CD4-positive, CD25-positive, alpha-beta regulatory T cell (primary cell): ENCODE results near the gene CNPY3. TPM values are rescaled to one million over a fixed set of nuclear protein-coding genes. Genes with fewer than 3 reads are reported as not detected.

Experiments used
- ATAC-seq, 2 donors: fragments of 150-1000 bp; cut with Tn5 transposase; one replicate each; pipeline ENCODE4 v1.10.0; 2021; ENCODE audit warnings: low read depth in 2 of 2, moderate number of reproducible peaks in 2 of 2, moderate library complexity in 1 of 2
- DNase-seq, 3 donors: peaks; one replicate each; pipeline versions ENCODE4 v3.0.0 to v3.0.0-alpha.2; 2012 to 2022; ENCODE audit warnings: mixed read lengths in 1 of 3
- H3K27ac ChIP-seq: one replicate; pipeline ENCODE4 v1.7.0; 2013; ENCODE audit warnings: mild to moderate bottlenecking, low read length; ENCODE audit not compliant: insufficient read depth, poor library complexity, severe bottlenecking
- H3K27me3 ChIP-seq: one replicate; pipeline ENCODE4 v1.7.0; 2013; ENCODE audit warnings: low read length; ENCODE audit not compliant: control insufficient read depth, insufficient read depth
- H3K36me3 ChIP-seq: one replicate; pipeline ENCODE4 v1.7.0; 2013; ENCODE audit warnings: mild to moderate bottlenecking, low read length, moderate library complexity; ENCODE audit not compliant: control insufficient read depth, insufficient read depth
- H3K4me1 ChIP-seq: 2 replicates; pipeline ENCODE4 v1.7.0; 2013; ENCODE audit warnings: mild to moderate bottlenecking, low read length; ENCODE audit not compliant: insufficient read depth, control insufficient read depth, poor library complexity, severe bottlenecking
- H3K4me3 ChIP-seq: one replicate; pipeline ENCODE4 v1.7.0; 2013; ENCODE audit warnings: low read depth, mild to moderate bottlenecking, low read length, moderate library complexity
- H3K9me3 ChIP-seq, 2 experiments: 1 replicate in 1 of 2; 2 replicates in 1 of 2; pipeline ENCODE4 v1.7.0; 2013; ENCODE audit warnings: low read length in 2 of 2, mild to moderate bottlenecking in 1 of 2, moderate library complexity in 1 of 2; ENCODE audit not compliant: control insufficient read depth in 2 of 2
- H3K27ac Mint-ChIP-seq, 3 donors: one replicate each; pipeline ENCODE4 v1.8.0; 2020 to 2022; ENCODE audit warnings: mild to moderate bottlenecking in 3 of 3, mixed read lengths in 3 of 3, moderate library complexity in 2 of 3
- H3K27me3 Mint-ChIP-seq: one replicate; pipeline ENCODE4 v1.8.0; 2022; ENCODE audit warnings: mild to moderate bottlenecking, mixed read lengths
- H3K36me3 Mint-ChIP-seq: one replicate; pipeline ENCODE4 v1.8.0; 2020; ENCODE audit warnings: mixed read lengths
- H3K4me1 Mint-ChIP-seq, 4 donors: one replicate each; pipeline ENCODE4 v1.8.0; 2020 to 2022; ENCODE audit warnings: mixed read lengths in 4 of 4, mild to moderate bottlenecking in 1 of 4
- H3K4me3 Mint-ChIP-seq, 4 donors: one replicate each; pipeline ENCODE4 v1.8.0; 2020 to 2022; ENCODE audit warnings: mild to moderate bottlenecking in 4 of 4, mixed read lengths in 4 of 4, moderate library complexity in 3 of 4
- H3K9me3 Mint-ChIP-seq, 7 donors: one replicate each; pipeline ENCODE4 v1.8.0; 2020 to 2022; ENCODE audit warnings: mixed read lengths in 7 of 7, mild to moderate bottlenecking in 3 of 7, moderate library complexity in 2 of 7
- polyA plus RNA-seq, 4 donors: library from polyadenylated mRNA; unstranded; fragments of 300-500 nt; fragmentation: Illumina TruSeq; gene quantifications; one replicate each; pipeline ENCODE4 v1.2.3, GENCODE V29; 2021
- total RNA-seq: library from RNA; stranded (reverse); gene quantifications from one replicate; pipeline ENCODE4 v1.2.3, GENCODE V29; 2022

The CNPY3 gene
- total and polyA plus RNA-seq, 5 donors from 2014 or later, result 42.9 to 88.8 (median 81.3) TPM

DNA sequence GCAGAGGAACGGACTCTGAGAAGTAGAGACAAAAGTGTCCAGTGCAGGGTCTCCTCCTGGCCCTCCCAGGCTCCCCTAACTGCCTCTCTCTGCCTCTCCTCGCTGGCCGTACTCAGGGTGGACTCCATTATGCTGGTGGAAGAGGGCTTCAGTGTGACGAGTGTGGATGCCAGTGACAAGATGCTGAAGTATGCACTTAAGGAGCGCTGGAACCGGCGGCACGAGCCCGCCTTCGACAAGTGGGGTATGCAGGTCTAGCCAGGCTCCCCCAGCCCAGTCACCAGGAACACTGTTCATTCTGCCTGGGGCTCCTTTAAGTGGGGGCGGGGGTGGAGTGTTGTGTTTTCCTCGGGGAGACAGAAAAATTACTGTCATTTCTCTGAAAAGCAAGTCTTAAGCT, 32.8 kb downstream of the CNPY3 start:
- Mint-ChIP-seq H3K27me3 (no peaks in the 10 kb centered on the region), H3K27ac (no peak overlapping the region), H3K4me3 (peak overlapping the region in 1 of 4 donors; percentile 43), H3K4me1 (peaks cover 0 to 18% (median 10%) of the 10 kb centered on the region in 4 donors), H3K9me3 (no peaks in the 10 kb centered on the region), H3K36me3 (no peaks in the 10 kb centered on the region)
- Histone ChIP-seq H3K4me1 (peaks cover 14% of the 10 kb centered on the region), H3K9me3 (no peaks in the 10 kb centered on the region), H3K36me3 (peaks cover 7% of the 10 kb centered on the region), H3K27me3 (no peaks in the 10 kb centered on the region), H3K27ac (no peak overlapping the region), H3K4me3 (no peak overlapping the region)
- no peak for ATAC-seq
- no peak for DNase-seq

DNA sequence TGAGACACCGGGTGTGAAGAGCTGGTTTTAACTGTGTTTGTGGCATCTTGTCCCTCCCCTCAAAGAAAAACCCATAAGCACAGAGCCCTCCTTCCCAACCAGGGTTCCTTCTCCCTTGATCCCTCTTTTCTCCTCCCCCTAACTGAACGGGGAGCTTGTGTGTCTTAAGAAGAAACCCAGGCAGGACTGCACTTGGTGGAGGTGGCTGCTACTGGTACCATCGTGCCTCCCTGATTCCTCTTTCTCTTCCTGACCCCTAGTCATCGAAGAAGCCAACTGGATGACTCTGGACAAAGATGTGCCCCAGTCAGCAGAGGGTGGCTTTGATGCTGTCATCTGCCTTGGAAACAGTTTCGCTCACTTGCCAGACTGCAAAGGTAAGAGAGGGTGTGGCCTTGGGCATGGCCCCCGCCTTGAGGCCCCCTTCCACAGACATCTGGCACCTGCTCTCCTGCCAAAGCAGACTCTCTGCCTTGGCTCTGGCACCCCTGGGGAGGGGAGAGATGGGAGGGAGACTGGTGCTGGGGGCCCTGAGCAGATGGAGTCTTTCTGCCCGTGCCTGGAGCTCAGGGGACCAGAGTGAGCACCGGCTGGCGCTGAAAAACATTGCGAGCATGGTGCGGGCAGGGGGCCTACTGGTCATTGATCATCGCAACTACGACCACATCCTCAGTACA, 33.4 kb downstream of the CNPY3 start:
- no peaks in the 10 kb centered on the region for H3K9me3 ChIP-seq
- peaks cover 14% of the 10 kb centered on the region for H3K4me1 ChIP-seq
- Mint-ChIP-seq H3K4me1 (peaks cover 0 to 18% (median 10%) of the 10 kb centered on the region in 4 donors), H3K36me3 (no peaks in the 10 kb centered on the region), H3K4me3 (peak overlapping the region in 1 of 4 donors; percentile 43), H3K27ac (no peak overlapping the region), H3K27me3 (no peaks in the 10 kb centered on the region), H3K9me3 (no peaks in the 10 kb centered on the region)
- ATAC-seq (no peak), DNase-seq (no peak)
- no peak overlapping the region for H3K27ac ChIP-seq
- H3K27me3 ChIP-seq, result no peaks in the 10 kb centered on the region
- no peak overlapping the region for H3K4me3 ChIP-seq
- peaks cover 7% of the 10 kb centered on the region for H3K36me3 ChIP-seq

DNA sequence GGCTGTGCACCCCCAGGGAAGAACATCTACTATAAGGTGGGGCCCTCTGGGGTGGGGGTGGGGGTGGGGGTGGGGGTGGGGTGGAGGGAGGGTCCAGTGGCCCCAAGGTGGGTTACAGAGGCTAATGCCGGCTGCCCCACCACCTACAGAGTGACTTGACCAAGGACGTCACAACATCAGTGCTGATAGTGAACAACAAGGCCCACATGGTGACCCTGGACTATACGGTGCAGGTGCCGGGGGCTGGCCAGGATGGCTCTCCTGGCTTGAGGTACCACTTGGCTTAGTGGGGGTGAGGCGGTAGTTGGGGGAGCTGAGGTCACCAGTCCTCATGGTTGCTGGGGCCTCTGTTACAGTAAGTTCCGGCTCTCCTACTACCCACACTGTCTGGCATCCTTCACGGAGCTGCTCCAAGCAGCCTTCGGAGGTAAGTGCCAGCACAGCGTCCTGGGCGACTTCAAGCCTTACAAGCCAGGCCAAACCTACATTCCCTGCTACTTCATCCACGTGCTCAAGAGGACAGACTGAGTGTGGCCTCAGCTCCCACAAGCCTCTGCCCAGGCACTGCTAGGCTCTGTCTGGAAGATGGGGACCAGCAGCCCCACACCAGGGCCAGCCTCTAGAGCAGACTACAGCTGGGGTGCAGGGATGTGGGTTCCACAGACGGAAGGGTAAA, 34.0 kb downstream of the CNPY3 start:
- Mint-ChIP-seq H3K27me3 (no peaks in the 10 kb centered on the region), H3K36me3 (no peaks in the 10 kb centered on the region), H3K9me3 (no peaks in the 10 kb centered on the region), H3K4me3 (no peak overlapping the region), H3K27ac (no peak overlapping the region), H3K4me1 (peaks cover 0 to 18% (median 10%) of the 10 kb centered on the region in 4 donors)
- H3K27me3 ChIP-seq, result no peaks in the 10 kb centered on the region
- H3K4me1 ChIP-seq, result peaks cover 14% of the 10 kb centered on the region
- ATAC-seq (no peak), DNase-seq (no peak)
- H3K9me3 ChIP-seq, result no peaks in the 10 kb centered on the region
- H3K36me3 ChIP-seq, result peaks cover 8% of the 10 kb centered on the region
- no peak overlapping the region for H3K4me3 ChIP-seq
- no peak overlapping the region for H3K27ac ChIP-seq

DNA sequence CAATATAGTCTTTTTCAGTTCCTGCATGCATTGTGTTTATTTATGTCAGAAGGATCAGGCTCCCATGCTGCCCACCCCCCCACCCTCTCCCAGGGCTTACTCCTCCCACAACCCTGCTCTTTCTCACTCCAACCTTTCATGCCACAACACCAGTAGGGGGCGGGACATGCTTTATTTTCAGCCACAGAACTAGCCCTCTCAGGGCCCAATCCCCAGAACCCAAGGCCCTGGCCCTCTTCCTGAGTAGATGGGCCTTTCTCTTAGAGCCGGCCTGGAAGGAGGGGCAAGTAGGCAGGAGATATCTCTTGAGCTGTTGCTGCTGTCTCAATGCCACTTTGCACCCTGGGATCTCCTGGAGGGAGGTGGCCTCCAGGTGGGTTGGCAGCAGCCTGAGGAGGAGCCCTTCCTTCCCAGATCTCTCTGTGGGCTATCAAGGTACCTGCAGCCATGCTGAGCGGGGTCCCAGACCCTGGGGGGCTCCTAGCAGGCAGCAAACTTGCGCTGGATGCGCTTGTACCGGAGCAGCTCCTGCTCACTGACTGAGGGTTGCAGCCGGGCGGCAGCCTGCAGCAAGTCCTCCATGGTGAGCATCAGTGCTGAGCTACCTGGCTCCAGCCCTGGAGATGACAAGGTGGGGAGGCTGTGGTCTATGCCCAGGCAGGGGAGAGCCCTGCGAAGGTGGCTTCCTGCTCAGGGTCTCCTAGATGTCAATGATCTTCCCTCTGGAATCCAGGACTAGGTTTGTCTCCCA, 34.8 kb downstream of the CNPY3 start:
- H3K27me3 Mint-ChIP-seq, result no peaks in the 10 kb centered on the region
- Histone ChIP-seq H3K4me3 (no peak overlapping the region), H3K9me3 (no peaks in the 10 kb centered on the region), H3K27me3 (no peaks in the 10 kb centered on the region), H3K27ac (no peak overlapping the region), H3K36me3 (peaks cover 9% of the 10 kb centered on the region), H3K4me1 (peaks cover 14% of the 10 kb centered on the region)
- no peak overlapping the region for H3K4me3 Mint-ChIP-seq
- H3K36me3 Mint-ChIP-seq, result no peaks in the 10 kb centered on the region
- H3K4me1 Mint-ChIP-seq, result peaks cover 0 to 18% (median 11%) of the 10 kb centered on the region in 4 donors
- no peak for ATAC-seq
- DNase-seq, result peak in 2 of 3 donors; percentile 29 to 59
- no peak overlapping the region for H3K27ac Mint-ChIP-seq
- no peaks in the 10 kb centered on the region for H3K9me3 Mint-ChIP-seq

DNA sequence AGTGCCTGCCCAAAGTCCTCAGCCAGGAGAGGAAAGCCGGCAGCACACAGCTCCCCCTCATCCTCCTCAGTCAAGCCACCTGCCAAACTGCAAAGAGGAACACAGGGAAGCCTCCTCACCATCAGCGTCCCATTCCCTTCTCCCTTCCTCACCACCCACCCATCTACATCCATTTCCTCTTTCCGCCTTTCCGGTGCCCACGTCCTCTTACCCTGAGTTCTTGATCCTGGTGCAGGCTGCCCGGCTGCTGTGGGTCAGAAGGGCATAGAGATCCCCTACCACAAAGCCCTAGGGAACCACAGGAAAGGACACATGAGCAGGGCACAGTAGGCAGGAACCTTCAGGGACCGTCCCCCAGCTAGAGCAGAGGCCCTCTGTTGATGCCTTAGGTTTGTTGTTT, 37.3 kb downstream of the CNPY3 start:
- H3K9me3 ChIP-seq, result no peaks in the 10 kb centered on the region
- ATAC-seq (no peak), DNase-seq (no peak)
- Mint-ChIP-seq H3K27ac (no peak overlapping the region), H3K27me3 (no peaks in the 10 kb centered on the region), H3K4me3 (no peak overlapping the region), H3K36me3 (no peaks in the 10 kb centered on the region), H3K9me3 (no peaks in the 10 kb centered on the region), H3K4me1 (peaks cover 0 to 9% (median 3%) of the 10 kb centered on the region in 4 donors)
- no peaks in the 10 kb centered on the region for H3K27me3 ChIP-seq
- no peak overlapping the region for H3K4me3 ChIP-seq
- H3K27ac ChIP-seq, result no peak overlapping the region
- no peaks in the 10 kb centered on the region for H3K4me1 ChIP-seq
- peaks cover 12% of the 10 kb centered on the region for H3K36me3 ChIP-seq

DNA sequence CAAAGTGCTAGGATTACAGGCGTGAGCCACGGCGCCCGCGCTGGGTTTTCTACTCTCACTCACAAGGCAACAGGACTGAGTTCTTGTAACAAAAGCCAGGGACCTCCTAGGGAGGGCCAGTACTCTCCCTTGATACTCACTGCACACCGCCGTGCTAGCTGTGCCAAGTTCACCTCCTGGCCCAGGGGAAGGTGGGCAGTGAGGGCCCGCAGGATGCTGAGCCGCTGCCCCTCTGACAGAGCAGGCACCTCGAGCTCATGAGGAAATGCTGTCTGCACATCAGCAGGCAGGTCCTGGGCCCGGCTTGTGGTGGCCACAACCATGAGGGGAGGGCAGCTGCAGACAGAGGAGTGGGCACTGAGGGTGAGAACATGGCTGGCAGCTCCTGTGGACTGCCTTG, 37.9 kb downstream of the CNPY3 start:
- DNase-seq (no peak), ATAC-seq (no peak)
- Histone ChIP-seq H3K4me3 (no peak overlapping the region), H3K27ac (no peak overlapping the region), H3K36me3 (peaks cover 12% of the 10 kb centered on the region), H3K27me3 (no peaks in the 10 kb centered on the region), H3K4me1 (no peaks in the 10 kb centered on the region), H3K9me3 (no peaks in the 10 kb centered on the region)
- Mint-ChIP-seq H3K27ac (no peak overlapping the region), H3K27me3 (no peaks in the 10 kb centered on the region), H3K36me3 (no peaks in the 10 kb centered on the region), H3K4me3 (no peak overlapping the region), H3K9me3 (no peaks in the 10 kb centered on the region), H3K4me1 (peaks cover 0 to 7% (median 3%) of the 10 kb centered on the region in 4 donors)

DNA sequence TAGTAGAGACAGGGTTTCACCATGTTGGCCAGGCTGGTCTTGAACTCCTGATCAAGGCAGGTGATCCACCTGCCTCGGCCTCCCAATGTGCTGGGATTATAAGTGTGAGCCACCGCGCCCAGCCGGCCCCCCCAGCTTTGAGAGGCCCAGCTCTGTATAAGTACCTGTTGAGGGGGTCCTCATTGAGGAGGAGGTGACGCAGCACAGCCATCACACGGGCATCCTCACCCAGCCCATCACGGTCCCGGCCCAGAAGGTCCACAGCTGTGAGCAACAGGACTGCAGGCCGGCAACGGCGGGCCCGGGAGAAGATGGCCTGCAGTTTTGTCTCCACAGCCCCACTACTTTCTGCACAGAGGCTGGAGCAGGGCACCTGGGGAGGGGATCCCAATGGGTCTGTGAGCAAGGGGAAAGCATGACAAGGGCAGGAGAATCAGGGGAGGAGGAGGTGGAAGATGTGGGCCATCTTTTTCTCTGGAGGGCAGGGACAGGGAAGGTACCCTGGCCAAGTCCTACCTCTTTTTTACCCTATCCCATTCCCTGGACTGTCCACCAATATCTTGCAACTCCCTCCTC, 38.9 kb downstream of the CNPY3 start:
- no peaks in the 10 kb centered on the region for H3K36me3 Mint-ChIP-seq
- peaks cover 12% of the 10 kb centered on the region for H3K36me3 ChIP-seq
- no peak for ATAC-seq

More for the DNA sequence above, 38.9 kb downstream of the CNPY3 start:
- Histone ChIP-seq H3K27me3 (no peaks in the 10 kb centered on the region), H3K4me3 (no peak overlapping the region), H3K9me3 (no peaks in the 10 kb centered on the region), H3K27ac (no peak overlapping the region), H3K4me1 (no peaks in the 10 kb centered on the region)
- H3K4me1 Mint-ChIP-seq, result peaks cover 0 to 7% (median 3%) of the 10 kb centered on the region in 4 donors
- H3K27me3 Mint-ChIP-seq, result no peaks in the 10 kb centered on the region
- H3K4me3 Mint-ChIP-seq, result no peak overlapping the region
- H3K9me3 Mint-ChIP-seq, result no peaks in the 10 kb centered on the region
- DNase-seq, result no peak
- H3K27ac Mint-ChIP-seq, result no peak overlapping the region
